Fibroblast of skin of back (primary cell): ENCODE data around the gene UBA5.

ENCODE experiments used
- DNase-seq: peaks from one replicate; pipeline ENCODE4 v3.0.0-alpha.2; 2013

Gene UBA5

GRCh38 chr3:132654721-132655120 lies 5.4 kb upstream of the UBA5 start:
- no peak for DNase-seq

- no peak for DNase-seq
Measured at GRCh38 chr3:132655471-132655870, 4.7 kb upstream of the UBA5 start.

DNA sequence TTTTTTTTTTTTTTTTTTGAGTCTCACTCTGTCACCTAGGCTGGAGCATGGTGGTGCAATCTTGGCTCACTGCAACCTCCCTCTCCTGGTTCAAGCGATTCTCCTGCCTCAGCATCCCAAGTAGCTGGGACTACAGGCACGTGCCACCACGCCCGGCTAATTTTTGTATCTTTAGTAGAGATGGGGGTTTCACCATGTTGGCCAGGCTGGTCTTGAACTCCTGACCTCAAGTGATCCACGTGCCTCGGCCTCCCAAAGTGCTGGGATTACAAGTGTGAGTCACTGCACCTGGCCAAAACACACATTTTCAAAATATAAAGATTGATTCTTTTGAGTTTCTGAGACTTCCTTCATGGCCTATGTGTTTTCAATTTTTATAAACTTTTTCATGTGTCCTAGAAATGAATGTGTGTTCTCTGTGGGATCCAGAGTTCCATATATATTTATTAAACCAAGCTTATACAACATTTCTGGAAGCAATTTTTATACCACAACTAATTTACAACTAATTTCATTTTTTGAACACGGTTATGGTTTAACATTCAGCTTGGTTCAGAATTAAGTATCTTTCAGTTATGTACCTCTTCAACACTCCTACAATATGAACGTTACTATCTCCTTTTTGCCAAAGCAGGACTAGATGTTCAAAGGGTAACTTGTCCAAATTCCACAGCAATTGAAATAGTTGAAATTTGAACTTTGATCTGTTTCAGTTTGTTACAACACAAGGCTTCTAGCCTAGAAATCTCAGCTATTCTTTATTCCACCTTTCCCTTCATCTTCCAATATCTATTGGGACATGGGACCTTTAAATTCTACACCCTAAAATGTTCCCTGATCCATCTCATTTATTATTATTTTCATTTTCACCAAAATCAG lies 2.0 kb upstream of the UBA5 start:
- no peak for DNase-seq

DNA sequence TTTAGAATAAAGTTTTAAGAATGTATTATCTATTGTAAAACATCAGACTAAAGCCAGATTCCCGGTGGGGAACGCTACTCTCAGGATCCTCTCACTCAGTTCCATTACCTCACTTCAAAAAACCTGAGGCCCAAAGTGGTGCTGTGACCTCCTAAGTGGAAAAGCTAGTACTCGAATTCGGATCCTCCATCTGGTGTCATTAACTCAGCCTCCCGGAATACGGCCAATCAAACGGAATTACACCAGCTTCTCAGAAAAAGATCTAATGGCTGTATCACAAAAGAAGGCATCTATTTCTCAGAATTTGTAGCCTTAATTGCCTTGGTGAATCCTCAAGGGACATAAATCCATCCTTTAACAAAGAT lies 1.1 kb upstream of the UBA5 start:
- no peak for DNase-seq

DNA sequence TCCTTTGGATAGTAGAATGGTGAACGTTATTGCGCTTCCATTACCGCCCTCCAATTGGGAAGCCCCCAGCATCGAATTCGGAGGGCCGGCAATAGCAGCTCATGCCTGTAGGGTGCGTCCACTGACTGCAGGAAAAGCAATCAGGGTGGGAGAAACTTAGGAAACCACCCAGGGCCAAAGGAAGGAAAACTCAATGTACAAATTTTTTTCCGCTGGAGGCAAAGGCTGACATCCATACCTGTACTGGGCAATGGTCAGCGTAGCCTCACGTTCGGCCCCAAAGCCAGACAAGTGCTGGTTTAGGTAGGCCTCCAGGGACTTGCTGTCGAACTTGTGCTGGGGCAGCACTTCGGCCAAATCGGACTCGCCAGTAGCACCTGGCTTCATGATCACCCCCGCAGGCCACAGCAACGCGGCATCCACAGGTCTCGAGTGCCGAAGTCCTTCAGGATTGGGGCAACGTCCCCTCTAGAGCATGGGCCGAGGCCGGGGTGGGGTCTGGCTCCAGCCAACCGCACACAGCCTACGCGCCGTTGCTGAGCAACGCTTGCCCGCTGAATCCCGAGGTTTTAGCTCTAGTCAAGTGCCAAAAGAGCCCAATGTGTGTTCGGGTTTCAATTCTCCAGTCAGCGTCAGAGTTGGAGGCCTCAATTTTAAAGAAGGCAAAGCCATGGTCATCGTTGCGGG lies 621 bp upstream of the UBA5 start, which contains the start of gene ACAD11:
Gene ACAD11, minus strand, starts transcription at position 445 of the 687 bp plus-strand sequence. Its CDS starts 58 bp downstream, at position 387.
- peak; percentile 76 for DNase-seq

- DNase-seq, result peak; percentile 41
Measured at GRCh38 chr3:132660811-132661070, 612 bp downstream of the UBA5 start.

DNA sequence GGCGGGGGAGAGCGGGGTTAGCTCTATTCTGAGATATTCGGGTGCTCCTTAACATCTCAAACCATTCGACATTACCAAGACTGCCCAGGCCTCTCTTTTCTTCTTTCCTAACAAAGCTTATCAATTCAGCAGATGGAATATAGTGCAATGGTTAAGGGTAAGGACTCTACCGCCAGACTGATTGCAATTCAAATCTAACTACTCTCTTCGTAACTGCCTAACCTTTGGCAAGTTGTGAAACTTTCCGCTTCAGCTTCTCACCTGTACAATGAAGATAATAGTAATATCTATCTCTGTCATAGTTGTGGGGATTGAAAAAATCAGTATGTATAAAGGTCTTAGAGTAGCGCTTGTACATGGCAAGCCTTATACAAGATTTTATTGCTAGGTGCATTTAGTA lies 972 bp downstream of the UBA5 start:
- no peak for DNase-seq

DNA sequence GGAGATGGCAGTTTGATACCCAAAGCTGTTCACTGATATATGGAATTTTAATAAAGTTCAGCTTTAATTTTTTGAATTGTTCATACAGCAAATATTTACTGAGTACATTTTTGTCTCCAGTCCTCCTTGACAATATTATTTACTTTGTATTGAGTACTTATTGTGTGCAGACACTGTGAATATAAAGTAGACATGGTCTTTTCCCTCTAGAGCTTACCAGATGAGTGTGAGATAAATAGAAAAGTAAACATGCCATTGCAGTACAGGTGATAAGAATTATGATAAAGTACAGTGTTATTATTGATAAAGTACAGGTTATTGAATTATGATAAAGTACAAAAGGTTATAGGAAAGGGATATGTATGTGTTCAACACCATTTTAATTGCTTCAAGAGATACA lies 2.1 kb downstream of the UBA5 start:
- no peak for DNase-seq

DNA sequence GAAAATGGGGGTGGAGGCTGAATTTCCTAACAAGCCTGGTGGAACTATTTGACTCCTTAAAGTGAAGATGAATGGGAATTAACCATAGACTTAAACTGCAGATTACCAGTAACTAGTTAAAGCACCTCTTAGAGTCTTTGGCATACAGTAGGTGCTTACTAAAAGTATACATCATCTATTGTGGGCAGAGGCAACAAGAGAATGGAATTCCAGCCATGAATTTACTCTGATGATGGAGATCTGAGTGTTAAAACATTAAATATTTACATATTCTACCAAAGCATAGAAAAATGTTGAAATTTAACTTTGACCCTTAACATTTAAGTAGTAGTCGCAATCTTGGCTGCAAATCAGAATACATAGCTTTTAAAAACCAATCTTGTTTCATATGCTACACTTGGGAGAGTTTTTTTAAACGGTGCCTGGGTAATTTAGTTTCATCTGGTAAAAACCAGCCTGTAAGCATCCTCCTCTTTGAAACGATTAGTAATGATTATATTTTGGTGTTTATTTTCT lies 5.2 kb downstream of the UBA5 start:
- DNase-seq, result no peak

GRCh38 chr3:132669256-132669777 lies 9.2 kb downstream of the UBA5 start:
- no peak for DNase-seq

GRCh38 chr3:132675408-132675807 lies 15.3 kb downstream of the UBA5 start:
- no peak for DNase-seq

GRCh38 chr3:132679911-132680310 lies 19.8 kb downstream of the UBA5 start:
- no peak for DNase-seq

DNA sequence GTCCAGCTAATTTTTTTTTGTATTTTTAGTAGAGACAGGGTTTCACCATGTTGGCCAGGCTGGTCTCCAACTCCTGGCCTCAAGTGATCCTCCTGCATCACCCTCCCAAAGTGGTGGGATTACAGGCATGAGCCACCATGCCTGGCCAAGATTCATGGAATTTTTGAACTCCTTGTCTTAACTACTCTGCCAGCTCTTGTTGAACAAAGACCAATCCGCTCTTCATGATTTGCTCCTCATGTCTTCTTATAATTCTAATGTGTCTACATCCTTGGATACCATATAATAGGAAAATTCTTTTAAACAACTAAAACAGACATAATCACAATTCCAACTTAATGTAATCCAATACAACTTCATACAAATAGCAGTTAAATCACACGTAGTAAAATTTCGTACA lies 21.3 kb downstream of the UBA5 start:
- DNase-seq, result no peak

GRCh38 chr3:132682201-132682600 lies 22.1 kb downstream of the UBA5 start:
- no peak for DNase-seq

DNA sequence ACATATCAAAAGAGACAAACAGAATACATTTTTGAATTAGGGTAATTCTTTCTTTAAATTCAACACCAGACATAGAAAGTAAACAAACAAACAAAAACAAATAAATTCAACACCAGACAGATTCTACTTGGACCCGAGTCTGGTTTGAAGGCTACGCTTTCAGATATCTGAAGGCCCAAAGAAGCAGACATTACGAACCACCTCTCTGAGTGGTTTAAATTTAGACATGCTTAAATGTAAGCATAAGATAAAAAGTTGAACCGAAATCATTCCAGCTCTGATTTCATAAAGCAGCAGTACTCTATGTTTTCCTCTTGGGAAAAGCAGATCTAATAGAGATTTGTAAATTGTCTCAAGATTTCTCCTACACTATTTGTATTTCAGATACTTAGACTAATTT lies 29.9 kb downstream of the UBA5 start:
- DNase-seq, result no peak

- DNase-seq, result no peak
Measured at GRCh38 chr3:132694991-132695390, 34.9 kb downstream of the UBA5 start.

GRCh38 chr3:132695422-132695821 lies 35.3 kb downstream of the UBA5 start:
- no peak for DNase-seq

- no peak for DNase-seq
Measured at GRCh38 chr3:132703733-132704132, 43.6 kb downstream of the UBA5 start.

DNA sequence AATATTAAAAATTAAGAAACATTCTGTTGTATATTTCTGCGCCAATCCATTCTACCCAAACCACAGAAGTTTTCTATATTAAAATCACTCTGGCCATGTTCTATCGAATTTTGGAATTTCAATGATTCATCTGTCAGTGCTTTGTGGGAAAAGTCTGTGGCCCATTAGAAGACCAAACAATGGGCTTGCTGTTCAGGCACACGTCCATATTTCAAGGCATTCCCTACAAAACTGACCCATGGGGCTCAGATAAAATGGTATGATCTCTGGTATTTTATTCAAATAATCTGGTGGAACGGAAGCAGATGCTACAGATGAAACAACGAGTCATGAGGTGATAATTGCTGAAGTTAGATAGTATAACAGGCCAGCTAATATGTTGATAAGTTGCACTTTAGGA lies 49.6 kb downstream of the UBA5 start:
- DNase-seq, result peak; percentile 4

DNA sequence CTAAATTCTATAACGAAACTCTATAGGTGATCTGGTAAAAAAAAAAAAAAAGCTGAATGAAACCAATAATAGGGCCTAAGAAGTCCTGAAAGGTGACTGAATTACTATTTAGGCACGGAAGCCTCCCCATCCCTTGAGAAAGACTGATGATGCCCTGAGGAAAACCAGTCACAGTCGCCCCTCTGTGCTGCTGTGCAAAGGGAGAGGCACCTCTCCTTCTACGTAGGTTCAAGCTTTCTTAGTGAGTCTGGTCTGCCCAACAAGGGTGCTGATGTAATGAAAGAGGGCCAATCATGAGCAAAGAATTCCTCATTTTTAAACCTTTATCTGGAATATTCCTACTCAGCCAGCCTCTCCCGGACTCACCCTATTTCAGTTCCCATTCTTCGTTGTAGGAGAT lies 50.2 kb downstream of the UBA5 start:
- no peak for DNase-seq

- DNase-seq, result no peak
Measured at GRCh38 chr3:132713977-132714727, 54.0 kb downstream of the UBA5 start.

- DNase-seq, result no peak
Measured at GRCh38 chr3:132716372-132716771, 56.2 kb downstream of the UBA5 start.

DNA sequence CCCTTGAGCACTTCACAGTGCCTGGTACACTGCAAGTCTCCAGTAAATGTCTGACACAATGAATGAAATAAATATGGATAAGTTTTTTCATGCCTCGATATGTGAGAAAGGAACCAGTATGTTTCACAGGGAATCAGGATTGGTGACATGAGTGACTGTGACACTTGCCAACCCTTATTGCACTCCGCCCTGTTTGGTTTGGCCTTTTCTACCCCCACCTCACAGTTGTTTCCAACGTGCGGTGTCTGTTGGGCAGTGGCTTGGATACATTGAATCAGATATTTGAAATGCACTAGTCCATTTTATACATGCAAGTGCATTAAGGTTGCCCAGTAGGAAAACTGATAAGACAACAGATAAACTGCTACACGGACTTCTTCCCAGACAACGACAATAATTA lies 60.1 kb downstream of the UBA5 start:
- no peak for DNase-seq
